ENCODE data around the gene KRTAP19-6. TPM values are rescaled to one million over a fixed set of nuclear protein-coding genes. Genes with fewer than 3 reads are reported as not detected.

KRTAP19-6 gene
- total and polyA plus RNA-seq, 2 experiments from 2014 or later: not detected

DNA sequence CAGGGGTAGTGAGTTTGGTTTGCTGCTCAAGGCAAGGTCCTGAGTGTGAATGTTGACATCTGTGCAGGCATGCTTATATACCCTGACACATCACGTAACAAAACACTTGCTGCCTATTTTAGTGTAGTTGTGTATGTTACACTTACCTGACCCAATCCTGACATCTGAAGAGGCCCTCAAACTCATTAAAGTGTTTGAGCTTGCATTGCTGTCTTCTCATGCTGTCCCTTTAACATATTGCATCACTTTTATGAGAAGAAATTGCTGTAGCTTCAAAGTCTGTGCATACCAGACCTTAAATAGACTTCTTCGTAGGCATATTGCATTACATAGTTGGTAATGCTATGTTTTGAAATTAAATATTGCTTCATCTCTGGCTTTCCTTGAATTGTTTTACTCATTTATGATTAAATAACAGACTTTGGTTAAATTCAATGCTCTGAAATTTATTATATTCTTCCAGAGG lies 49.7 kb downstream of the KRTAP19-6 start, which contains the start of gene KRTAP19-3 (continued):
- TF ChIP-seq, protein P1, sequence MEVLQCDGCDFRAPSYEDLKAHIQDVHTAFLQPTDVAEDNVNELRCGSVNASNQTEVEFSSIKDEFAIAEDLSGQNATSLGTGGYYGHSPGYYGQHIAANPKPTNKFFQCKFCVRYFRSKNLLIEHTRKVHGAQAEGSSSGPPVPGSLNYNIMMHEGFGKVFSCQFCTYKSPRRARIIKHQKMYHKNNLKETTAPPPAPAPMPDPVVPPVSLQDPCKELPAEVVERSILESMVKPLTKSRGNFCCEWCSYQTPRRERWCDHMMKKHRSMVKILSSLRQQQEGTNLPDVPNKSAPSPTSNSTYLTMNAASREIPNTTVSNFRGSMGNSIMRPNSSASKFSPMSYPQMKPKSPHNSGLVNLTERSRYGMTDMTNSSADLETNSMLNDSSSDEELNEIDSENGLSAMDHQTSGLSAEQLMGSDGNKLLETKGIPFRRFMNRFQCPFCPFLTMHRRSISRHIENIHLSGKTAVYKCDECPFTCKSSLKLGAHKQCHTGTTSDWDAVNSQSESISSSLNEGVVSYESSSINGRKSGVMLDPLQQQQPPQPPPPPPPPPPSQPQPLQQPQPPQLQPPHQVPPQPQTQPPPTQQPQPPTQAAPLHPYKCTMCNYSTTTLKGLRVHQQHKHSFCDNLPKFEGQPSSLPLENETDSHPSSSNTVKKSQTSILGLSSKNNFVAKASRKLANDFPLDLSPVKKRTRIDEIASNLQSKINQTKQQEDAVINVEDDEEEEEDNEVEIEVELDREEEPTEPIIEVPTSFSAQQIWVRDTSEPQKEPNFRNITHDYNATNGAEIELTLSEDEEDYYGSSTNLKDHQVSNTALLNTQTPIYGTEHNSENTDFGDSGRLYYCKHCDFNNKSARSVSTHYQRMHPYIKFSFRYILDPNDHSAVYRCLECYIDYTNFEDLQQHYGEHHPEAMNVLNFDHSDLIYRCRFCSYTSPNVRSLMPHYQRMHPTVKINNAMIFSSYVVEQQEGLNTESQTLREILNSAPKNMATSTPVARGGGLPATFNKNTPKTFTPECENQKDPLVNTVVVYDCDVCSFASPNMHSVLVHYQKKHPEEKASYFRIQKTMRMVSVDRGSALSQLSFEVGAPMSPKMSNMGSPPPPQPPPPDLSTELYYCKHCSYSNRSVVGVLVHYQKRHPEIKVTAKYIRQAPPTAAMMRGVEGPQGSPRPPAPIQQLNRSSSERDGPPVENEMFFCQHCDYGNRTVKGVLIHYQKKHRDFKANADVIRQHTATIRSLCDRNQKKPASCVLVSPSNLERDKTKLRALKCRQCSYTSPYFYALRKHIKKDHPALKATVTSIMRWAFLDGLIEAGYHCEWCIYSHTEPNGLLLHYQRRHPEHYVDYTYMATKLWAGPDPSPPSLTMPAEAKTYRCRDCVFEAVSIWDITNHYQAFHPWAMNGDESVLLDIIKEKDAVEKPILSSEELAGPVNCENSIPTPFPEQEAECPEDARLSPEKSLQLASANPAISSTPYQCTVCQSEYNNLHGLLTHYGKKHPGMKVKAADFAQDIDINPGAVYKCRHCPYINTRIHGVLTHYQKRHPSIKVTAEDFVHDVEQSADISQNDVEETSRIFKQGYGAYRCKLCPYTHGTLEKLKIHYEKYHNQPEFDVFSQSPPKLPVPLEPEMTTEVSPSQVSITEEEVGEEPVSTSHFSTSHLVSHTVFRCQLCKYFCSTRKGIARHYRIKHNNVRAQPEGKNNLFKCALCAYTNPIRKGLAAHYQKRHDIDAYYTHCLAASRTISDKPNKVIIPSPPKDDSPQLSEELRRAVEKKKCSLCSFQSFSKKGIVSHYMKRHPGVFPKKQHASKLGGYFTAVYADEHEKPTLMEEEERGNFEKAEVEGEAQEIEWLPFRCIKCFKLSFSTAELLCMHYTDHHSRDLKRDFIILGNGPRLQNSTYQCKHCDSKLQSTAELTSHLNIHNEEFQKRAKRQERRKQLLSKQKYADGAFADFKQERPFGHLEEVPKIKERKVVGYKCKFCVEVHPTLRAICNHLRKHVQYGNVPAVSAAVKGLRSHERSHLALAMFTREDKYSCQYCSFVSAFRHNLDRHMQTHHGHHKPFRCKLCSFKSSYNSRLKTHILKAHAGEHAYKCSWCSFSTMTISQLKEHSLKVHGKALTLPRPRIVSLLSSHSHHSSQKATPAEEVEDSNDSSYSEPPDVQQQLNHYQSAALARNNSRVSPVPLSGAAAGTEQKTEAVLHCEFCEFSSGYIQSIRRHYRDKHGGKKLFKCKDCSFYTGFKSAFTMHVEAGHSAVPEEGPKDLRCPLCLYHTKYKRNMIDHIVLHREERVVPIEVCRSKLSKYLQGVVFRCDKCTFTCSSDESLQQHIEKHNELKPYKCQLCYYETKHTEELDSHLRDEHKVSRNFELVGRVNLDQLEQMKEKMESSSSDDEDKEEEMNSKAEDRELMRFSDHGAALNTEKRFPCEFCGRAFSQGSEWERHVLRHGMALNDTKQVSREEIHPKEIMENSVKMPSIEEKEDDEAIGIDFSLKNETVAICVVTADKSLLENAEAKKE (CRISPR knock-in tag; IDR thresholded peaks at IDR 0.05): no peak
- no peak for TF ChIP-seq NANOG (IDR thresholded peaks at IDR 0.05; ENCODE audit: borderline replicate concordance)
- TF ChIP-seq, protein P2, sequence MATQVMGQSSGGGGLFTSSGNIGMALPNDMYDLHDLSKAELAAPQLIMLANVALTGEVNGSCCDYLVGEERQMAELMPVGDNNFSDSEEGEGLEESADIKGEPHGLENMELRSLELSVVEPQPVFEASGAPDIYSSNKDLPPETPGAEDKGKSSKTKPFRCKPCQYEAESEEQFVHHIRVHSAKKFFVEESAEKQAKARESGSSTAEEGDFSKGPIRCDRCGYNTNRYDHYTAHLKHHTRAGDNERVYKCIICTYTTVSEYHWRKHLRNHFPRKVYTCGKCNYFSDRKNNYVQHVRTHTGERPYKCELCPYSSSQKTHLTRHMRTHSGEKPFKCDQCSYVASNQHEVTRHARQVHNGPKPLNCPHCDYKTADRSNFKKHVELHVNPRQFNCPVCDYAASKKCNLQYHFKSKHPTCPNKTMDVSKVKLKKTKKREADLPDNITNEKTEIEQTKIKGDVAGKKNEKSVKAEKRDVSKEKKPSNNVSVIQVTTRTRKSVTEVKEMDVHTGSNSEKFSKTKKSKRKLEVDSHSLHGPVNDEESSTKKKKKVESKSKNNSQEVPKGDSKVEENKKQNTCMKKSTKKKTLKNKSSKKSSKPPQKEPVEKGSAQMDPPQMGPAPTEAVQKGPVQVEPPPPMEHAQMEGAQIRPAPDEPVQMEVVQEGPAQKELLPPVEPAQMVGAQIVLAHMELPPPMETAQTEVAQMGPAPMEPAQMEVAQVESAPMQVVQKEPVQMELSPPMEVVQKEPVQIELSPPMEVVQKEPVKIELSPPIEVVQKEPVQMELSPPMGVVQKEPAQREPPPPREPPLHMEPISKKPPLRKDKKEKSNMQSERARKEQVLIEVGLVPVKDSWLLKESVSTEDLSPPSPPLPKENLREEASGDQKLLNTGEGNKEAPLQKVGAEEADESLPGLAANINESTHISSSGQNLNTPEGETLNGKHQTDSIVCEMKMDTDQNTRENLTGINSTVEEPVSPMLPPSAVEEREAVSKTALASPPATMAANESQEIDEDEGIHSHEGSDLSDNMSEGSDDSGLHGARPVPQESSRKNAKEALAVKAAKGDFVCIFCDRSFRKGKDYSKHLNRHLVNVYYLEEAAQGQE (IDR thresholded peaks at IDR 0.05; ENCODE audit: unreplicated experiment): no peak
- TF ChIP-seq EZH2 (IDR thresholded peaks at IDR 0.05; ENCODE audit: low read depth, unreplicated experiment): no peak
- no peak for TF ChIP-seq EZH2phosphoT487 (IDR thresholded peaks at IDR 0.05; ENCODE audit: unreplicated experiment)

Small RNAs within 50 kb of the gene (small RNA-seq; reads per million reads assigned to genes)
- gene AP000567.1 (ENCODE audit: low replicate concordance): not detected
- not detected for gene KRTAP19-10P (ENCODE audit: low replicate concordance)
- not detected for gene KRTAP19-11P (ENCODE audit: low replicate concordance)
- gene KRTAP19-9P (ENCODE audit: low replicate concordance): not detected
- gene KRTAP22-2 (ENCODE audit: low replicate concordance): not detected

Other genes with a start within 250 kb of the KRTAP19-6 start
- gene KRTAP26-1, start 221.5 kb downstream of the KRTAP19-6 start, total RNA-seq (2014; rRNA removed; shearing (Covaris generic)): not detected in 2 replicates
- not detected in 2 replicates for gene KRTAP26-1, start 221.5 kb downstream of the KRTAP19-6 start, polyA plus RNA-seq (2016; fragmentation: Nextera tagmentation; extraction: Ambion mirVana)
- not detected in 2 replicates for gene KRTAP27-1, start 204.2 kb downstream of the KRTAP19-6 start, total RNA-seq (2014; rRNA removed; shearing (Covaris generic))
- gene KRTAP27-1, start 204.2 kb downstream of the KRTAP19-6 start, polyA plus RNA-seq (2016; fragmentation: Nextera tagmentation; extraction: Ambion mirVana): not detected in 2 replicates
- gene KRTAP23-1, start 193.3 kb downstream of the KRTAP19-6 start, total RNA-seq (2014; rRNA removed; shearing (Covaris generic)): not detected in 2 replicates
- not detected in 2 replicates for gene KRTAP23-1, start 193.3 kb downstream of the KRTAP19-6 start, polyA plus RNA-seq (2016; fragmentation: Nextera tagmentation; extraction: Ambion mirVana)
- not detected in 2 replicates for gene KRTAP13-2, start 169.6 kb downstream of the KRTAP19-6 start, total RNA-seq (2014; rRNA removed; shearing (Covaris generic))
- gene KRTAP13-2, start 169.6 kb downstream of the KRTAP19-6 start, polyA plus RNA-seq (2016; fragmentation: Nextera tagmentation; extraction: Ambion mirVana): not detected in 2 replicates
- gene KRTAP13-1, start 145.8 kb downstream of the KRTAP19-6 start, total RNA-seq (2014; rRNA removed; shearing (Covaris generic)): not detected in 2 replicates
- not detected in 2 replicates for gene KRTAP13-1, start 145.8 kb downstream of the KRTAP19-6 start, polyA plus RNA-seq (2016; fragmentation: Nextera tagmentation; extraction: Ambion mirVana)
- gene KRTAP13-3, start 115.9 kb downstream of the KRTAP19-6 start, total RNA-seq (2014; rRNA removed; shearing (Covaris generic)): not detected in 2 replicates
- gene KRTAP13-3, start 115.9 kb downstream of the KRTAP19-6 start, polyA plus RNA-seq (2016; fragmentation: Nextera tagmentation; extraction: Ambion mirVana): not detected in 2 replicates
- not detected in 2 replicates for gene KRTAP13-4, start 111.6 kb downstream of the KRTAP19-6 start, total RNA-seq (2014; rRNA removed; shearing (Covaris generic))
- not detected in 2 replicates for gene KRTAP13-4, start 111.6 kb downstream of the KRTAP19-6 start, polyA plus RNA-seq (2016; fragmentation: Nextera tagmentation; extraction: Ambion mirVana)
- gene KRTAP15-1, start 101.6 kb downstream of the KRTAP19-6 start, total RNA-seq (2014; rRNA removed; shearing (Covaris generic)): not detected in 2 replicates
- not detected in 2 replicates for gene KRTAP15-1, start 101.6 kb downstream of the KRTAP19-6 start, polyA plus RNA-seq (2016; fragmentation: Nextera tagmentation; extraction: Ambion mirVana)
- gene KRTAP19-1, start 61.5 kb downstream of the KRTAP19-6 start, total RNA-seq (2014; rRNA removed; shearing (Covaris generic)): not detected in 2 replicates
- not detected in 2 replicates for gene KRTAP19-1, start 61.5 kb downstream of the KRTAP19-6 start, polyA plus RNA-seq (2016; fragmentation: Nextera tagmentation; extraction: Ambion mirVana)
- not detected in 2 replicates for gene KRTAP19-2, start 54.4 kb downstream of the KRTAP19-6 start, total RNA-seq (2014; rRNA removed; shearing (Covaris generic))
- gene KRTAP19-2, start 54.4 kb downstream of the KRTAP19-6 start, polyA plus RNA-seq (2016; fragmentation: Nextera tagmentation; extraction: Ambion mirVana): not detected in 2 replicates
- not detected in 2 replicates for gene KRTAP19-3, start 49.9 kb downstream of the KRTAP19-6 start, total RNA-seq (2014; rRNA removed; shearing (Covaris generic))
- not detected in 2 replicates for gene KRTAP19-3, start 49.9 kb downstream of the KRTAP19-6 start, polyA plus RNA-seq (2016; fragmentation: Nextera tagmentation; extraction: Ambion mirVana)
- gene KRTAP19-4, start 44.7 kb downstream of the KRTAP19-6 start, total RNA-seq (2014; rRNA removed; shearing (Covaris generic)): not detected in 2 replicates
- gene KRTAP19-4, start 44.7 kb downstream of the KRTAP19-6 start, polyA plus RNA-seq (2016; fragmentation: Nextera tagmentation; extraction: Ambion mirVana): not detected in 2 replicates
- gene KRTAP19-5, start 39.7 kb downstream of the KRTAP19-6 start, total RNA-seq (2014; rRNA removed; shearing (Covaris generic)): not detected in 2 replicates
- gene KRTAP19-5, start 39.7 kb downstream of the KRTAP19-6 start, polyA plus RNA-seq (2016; fragmentation: Nextera tagmentation; extraction: Ambion mirVana): not detected in 2 replicates
- gene KRTAP19-7, start 19.4 kb upstream of the KRTAP19-6 start, total RNA-seq (2014; rRNA removed; shearing (Covaris generic)): not detected in 2 replicates
- not detected in 2 replicates for gene KRTAP19-7, start 19.4 kb upstream of the KRTAP19-6 start, polyA plus RNA-seq (2016; fragmentation: Nextera tagmentation; extraction: Ambion mirVana)
- not detected in 2 replicates for gene KRTAP22-2, start 48.5 kb upstream of the KRTAP19-6 start, total RNA-seq (2014; rRNA removed; shearing (Covaris generic))
- not detected in 2 replicates for gene KRTAP22-2, start 48.5 kb upstream of the KRTAP19-6 start, polyA plus RNA-seq (2016; fragmentation: Nextera tagmentation; extraction: Ambion mirVana)
- gene KRTAP6-3, start 50.6 kb upstream of the KRTAP19-6 start, total RNA-seq (2014; rRNA removed; shearing (Covaris generic)): not detected in 2 replicates
- not detected in 2 replicates for gene KRTAP6-3, start 50.6 kb upstream of the KRTAP19-6 start, polyA plus RNA-seq (2016; fragmentation: Nextera tagmentation; extraction: Ambion mirVana)
- gene KRTAP6-2, start 57.0 kb upstream of the KRTAP19-6 start, total RNA-seq (2014; rRNA removed; shearing (Covaris generic)): not detected in 2 replicates
- gene KRTAP6-2, start 57.0 kb upstream of the KRTAP19-6 start, polyA plus RNA-seq (2016; fragmentation: Nextera tagmentation; extraction: Ambion mirVana): not detected in 2 replicates
- gene KRTAP22-1, start 59.2 kb upstream of the KRTAP19-6 start, total RNA-seq (2014; rRNA removed; shearing (Covaris generic)): not detected in 2 replicates
- gene KRTAP22-1, start 59.2 kb upstream of the KRTAP19-6 start, polyA plus RNA-seq (2016; fragmentation: Nextera tagmentation; extraction: Ambion mirVana): not detected in 2 replicates
- not detected in 2 replicates for gene KRTAP6-1, start 72.1 kb upstream of the KRTAP19-6 start, total RNA-seq (2014; rRNA removed; shearing (Covaris generic))
- not detected in 2 replicates for gene KRTAP6-1, start 72.1 kb upstream of the KRTAP19-6 start, polyA plus RNA-seq (2016; fragmentation: Nextera tagmentation; extraction: Ambion mirVana)
- not detected in 2 replicates for gene KRTAP20-1, start 74.6 kb upstream of the KRTAP19-6 start, total RNA-seq (2014; rRNA removed; shearing (Covaris generic))
- gene KRTAP20-1, start 74.6 kb upstream of the KRTAP19-6 start, polyA plus RNA-seq (2016; fragmentation: Nextera tagmentation; extraction: Ambion mirVana): not detected in 2 replicates
- gene KRTAP20-4, start 78.8 kb upstream of the KRTAP19-6 start, total RNA-seq (2014; rRNA removed; shearing (Covaris generic)): not detected in 2 replicates
- not detected in 2 replicates for gene KRTAP20-4, start 78.8 kb upstream of the KRTAP19-6 start, polyA plus RNA-seq (2016; fragmentation: Nextera tagmentation; extraction: Ambion mirVana)
- gene KRTAP20-2, start 93.3 kb upstream of the KRTAP19-6 start, total RNA-seq (2014; rRNA removed; shearing (Covaris generic)): not detected in 2 replicates
- not detected in 2 replicates for gene KRTAP20-2, start 93.3 kb upstream of the KRTAP19-6 start, polyA plus RNA-seq (2016; fragmentation: Nextera tagmentation; extraction: Ambion mirVana)
- not detected in 2 replicates for gene KRTAP20-3, start 101.0 kb upstream of the KRTAP19-6 start, total RNA-seq (2014; rRNA removed; shearing (Covaris generic))
- gene KRTAP20-3, start 101.0 kb upstream of the KRTAP19-6 start, polyA plus RNA-seq (2016; fragmentation: Nextera tagmentation; extraction: Ambion mirVana): not detected in 2 replicates
- not detected in 2 replicates for gene KRTAP21-3, start 176.9 kb upstream of the KRTAP19-6 start, total RNA-seq (2014; rRNA removed; shearing (Covaris generic))
- not detected in 2 replicates for gene KRTAP21-3, start 176.9 kb upstream of the KRTAP19-6 start, polyA plus RNA-seq (2016; fragmentation: Nextera tagmentation; extraction: Ambion mirVana)
- not detected in 2 replicates for gene KRTAP21-2, start 205.4 kb upstream of the KRTAP19-6 start, total RNA-seq (2014; rRNA removed; shearing (Covaris generic))
- not detected in 2 replicates for gene KRTAP21-2, start 205.4 kb upstream of the KRTAP19-6 start, polyA plus RNA-seq (2016; fragmentation: Nextera tagmentation; extraction: Ambion mirVana)
- not detected in 2 replicates for gene KRTAP21-1, start 213.6 kb upstream of the KRTAP19-6 start, total RNA-seq (2014; rRNA removed; shearing (Covaris generic))
- not detected in 2 replicates for gene KRTAP21-1, start 213.6 kb upstream of the KRTAP19-6 start, polyA plus RNA-seq (2016; fragmentation: Nextera tagmentation; extraction: Ambion mirVana)